ENCODE data around the gene EXOC3.

DNA sequence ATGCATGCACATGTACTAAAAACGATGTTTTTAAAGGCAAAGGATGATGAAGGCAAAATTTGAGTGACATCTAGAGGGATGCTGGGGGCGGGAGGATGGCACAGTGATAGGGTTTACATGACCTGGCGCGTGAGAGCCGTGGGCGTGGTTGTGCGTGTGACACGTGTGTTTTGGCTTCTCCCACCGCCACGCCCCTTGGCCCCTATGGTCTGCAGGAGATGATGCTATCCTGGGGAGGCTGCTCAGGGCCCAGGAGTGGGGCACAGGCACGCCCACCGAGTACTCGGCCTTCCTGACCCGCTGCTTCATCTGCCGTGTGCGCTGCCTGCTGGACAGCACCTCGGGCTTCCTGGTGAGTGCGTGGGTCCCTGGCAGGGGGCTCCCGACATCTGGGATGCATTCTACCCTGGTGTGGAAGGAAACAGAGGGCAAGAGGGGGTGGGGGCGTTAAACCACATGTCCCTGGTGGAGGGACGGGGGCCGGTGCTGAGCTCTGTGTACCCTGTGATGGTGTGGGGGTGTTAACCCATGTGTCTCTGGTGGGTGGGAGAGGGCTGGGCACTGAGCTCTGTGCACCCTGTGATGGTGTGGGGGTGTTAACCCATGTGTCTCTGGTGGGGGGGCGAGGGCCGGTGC lies 19.2 kb upstream of the EXOC3 start:
- TF ChIP-seq EZH2phosphoT487 (IDR thresholded peaks at IDR 0.05; ENCODE audit: insufficient read depth, low read depth) (no peak), EZH2 (IDR thresholded peaks at IDR 0.05; ENCODE audit: insufficient read depth, poor library complexity, severe bottlenecking) (no peak)

Measured in GM23248 (cell line).